HEK293T (cell line): ENCODE data around the gene MASP1.

Experiments used
- BHLHE40 ChIP-seq: fragments of 450-650 bp; IDR thresholded peaks from 2 replicates; pipeline ENCODE4 v1.6.1; 2016; ENCODE audit warnings: mild to moderate bottlenecking, moderate library complexity, borderline replicate concordance
- CTBP1 ChIP-seq: fragments of 450-650 bp; IDR thresholded peaks from 2 replicates; pipeline ENCODE4 v1.6.1; 2016; ENCODE audit warnings: borderline replicate concordance
- FOXK2 ChIP-seq: fragments of 450-650 bp; IDR thresholded peaks from 2 replicates; pipeline ENCODE4 v1.6.1; 2016; ENCODE audit warnings: mild to moderate bottlenecking
- FOXM1 ChIP-seq: fragments of 450-650 bp; IDR thresholded peaks from 2 replicates; pipeline ENCODE4 v1.6.1; 2017; ENCODE audit warnings: mild to moderate bottlenecking, borderline replicate concordance
- L3MBTL2 ChIP-seq: fragments of 450-650 bp; conservative IDR thresholded peaks from 2 replicates; pipeline ENCODE4 v1.6.1; 2016; ENCODE audit warnings: mild to moderate bottlenecking
- NFRKB ChIP-seq: fragments of 450-650 bp; IDR thresholded peaks from 2 replicates; pipeline ENCODE4 v1.6.1; 2016; ENCODE audit warnings: mild to moderate bottlenecking, moderate library complexity
- SP1 ChIP-seq: fragments of 450-650 bp; IDR thresholded peaks from 2 replicates; pipeline ENCODE4 v1.6.1; 2017
- TARDBP ChIP-seq: fragments of 450-650 bp; IDR thresholded peaks from 2 replicates; pipeline ENCODE4 v1.6.1; 2016
- ZNF384 ChIP-seq: fragments of 450-650 bp; IDR thresholded peaks from 2 replicates; pipeline ENCODE4 v1.6.1; 2016
- TF ChIP-seq, protein P1 (sequence below): fragments of 450-650 bp; IDR thresholded peaks from 2 replicates; pipeline ENCODE4 v1.6.1; 2016

DNA sequence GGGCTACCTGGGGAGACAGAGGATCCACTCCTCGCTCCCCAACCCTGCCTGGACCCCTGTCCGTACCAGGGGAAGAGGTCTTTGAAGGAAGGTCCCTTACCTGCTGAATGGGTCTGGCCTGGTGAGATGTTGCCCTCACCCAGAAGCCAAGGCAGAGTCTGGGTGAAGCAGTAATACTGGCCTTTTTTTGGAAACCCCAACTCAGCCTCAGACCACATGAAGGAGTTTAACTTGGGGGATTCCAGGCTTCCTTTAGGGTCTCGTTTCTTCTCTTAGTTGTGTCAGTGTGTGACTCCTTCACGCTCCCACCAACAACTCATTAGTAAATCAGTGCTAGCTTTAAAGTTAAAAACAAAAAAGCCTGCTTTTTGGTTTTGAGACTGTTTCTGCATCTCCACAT is 48.6 kb downstream of the MASP1 start:
- TF ChIP-seq TARDBP (no peak), FOXM1 (no peak), SP1 (no peak), NFRKB (no peak), CTBP1 (no peak), FOXK2 (no peak), L3MBTL2 (no peak), ZNF384 (no peak), BHLHE40 (no peak)
- TF ChIP-seq, protein P1, sequence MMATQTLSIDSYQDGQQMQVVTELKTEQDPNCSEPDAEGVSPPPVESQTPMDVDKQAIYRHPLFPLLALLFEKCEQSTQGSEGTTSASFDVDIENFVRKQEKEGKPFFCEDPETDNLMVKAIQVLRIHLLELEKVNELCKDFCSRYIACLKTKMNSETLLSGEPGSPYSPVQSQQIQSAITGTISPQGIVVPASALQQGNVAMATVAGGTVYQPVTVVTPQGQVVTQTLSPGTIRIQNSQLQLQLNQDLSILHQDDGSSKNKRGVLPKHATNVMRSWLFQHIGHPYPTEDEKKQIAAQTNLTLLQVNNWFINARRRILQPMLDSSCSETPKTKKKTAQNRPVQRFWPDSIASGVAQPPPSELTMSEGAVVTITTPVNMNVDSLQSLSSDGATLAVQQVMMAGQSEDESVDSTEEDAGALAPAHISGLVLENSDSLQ = no peak
